Activated T-cell treated with anti-CD3 and anti-CD28 coated beads, Interleukin-2, amount 50 U/mL, for 48 hours (primary cell): Measurements from ENCODE around the gene SYVN1.
"Not testable (repeated sequence)": the region's sequence is repeated elsewhere in the genome, so short reads cannot be mapped to it uniquely, and the experiment has no call there.

Source experiments
- DNase-seq, 2 experiments: peaks; one replicate each; pipeline ENCODE4 v3.0.0-alpha.2; 2020

Gene SYVN1

DNA sequence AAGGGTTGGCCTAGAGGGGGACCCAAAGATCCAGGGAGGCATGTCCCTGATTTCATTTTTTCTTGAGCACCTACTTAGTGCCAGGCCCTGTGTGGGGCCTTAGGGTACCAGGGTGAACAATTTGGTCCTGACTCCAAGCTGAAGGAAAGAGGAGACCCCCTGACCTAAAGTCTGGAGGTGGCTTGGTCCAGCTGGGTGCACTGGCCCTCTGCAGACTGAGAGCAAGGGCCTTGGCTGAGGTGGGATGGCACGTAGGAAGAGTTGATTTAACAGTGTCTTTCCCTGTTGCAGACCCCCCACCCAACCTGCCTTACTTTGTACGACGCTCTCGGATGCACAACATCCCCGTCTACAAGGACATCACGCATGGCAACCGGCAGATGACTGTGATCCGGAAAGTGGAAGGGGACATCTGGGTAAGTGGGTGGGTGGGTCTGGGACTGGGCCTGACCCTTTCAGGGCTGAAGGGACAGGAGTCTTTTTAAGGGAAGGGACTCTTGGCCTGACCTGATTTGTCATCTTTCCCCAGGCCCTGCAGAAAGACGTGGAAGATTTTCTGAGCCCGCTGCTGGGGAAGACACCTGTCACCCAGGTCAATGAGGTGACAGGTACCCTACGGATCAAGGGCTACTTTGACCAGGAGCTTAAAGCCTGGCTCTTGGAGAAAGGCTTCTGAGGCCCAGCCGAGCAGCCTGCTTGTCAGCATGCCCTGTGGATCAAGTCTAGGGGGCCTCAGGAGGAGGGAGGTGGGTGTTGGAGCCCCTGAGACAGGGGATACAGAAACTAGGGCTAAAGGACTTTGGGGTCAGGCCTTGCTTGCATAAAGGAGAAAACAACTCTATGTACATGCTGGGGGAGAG is 8.9 kb downstream of the SYVN1 start:
- no peak for DNase-seq

DNA sequence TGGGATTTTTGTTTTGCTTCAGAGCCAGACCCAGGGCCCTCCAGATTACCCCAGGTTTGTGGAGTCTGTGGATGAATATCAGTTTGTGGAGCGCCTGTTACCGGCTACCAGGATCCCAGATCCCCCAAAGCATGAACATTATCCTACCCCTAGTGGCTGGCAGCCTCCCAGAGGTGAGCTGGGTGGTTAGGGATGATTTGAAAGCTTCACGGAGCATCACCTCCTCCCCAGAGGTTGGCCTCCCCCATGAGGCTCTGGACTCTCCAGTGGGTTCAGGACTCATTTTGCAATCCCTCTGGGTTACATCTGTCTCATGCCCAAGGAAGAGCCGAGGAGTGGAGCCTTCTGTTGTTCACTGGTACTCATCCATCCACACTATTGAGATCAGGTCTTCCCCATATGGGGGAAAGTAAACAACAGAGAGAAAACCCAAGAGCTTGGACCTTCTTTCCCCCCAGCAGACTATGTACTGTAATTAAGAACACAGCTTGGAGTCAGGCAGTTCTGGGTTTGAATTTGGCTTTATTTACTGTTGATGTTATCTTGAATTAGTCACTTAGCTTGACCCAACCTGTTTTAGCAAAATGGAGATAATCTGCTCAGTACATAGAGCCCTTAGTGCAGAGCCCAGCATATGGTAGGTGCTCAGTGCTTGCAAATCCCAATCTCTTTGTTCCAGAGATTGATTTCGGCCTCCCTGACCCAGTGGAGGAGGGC is 9.7 kb downstream of the SYVN1 start:
- DNase-seq, result no peak

DNA sequence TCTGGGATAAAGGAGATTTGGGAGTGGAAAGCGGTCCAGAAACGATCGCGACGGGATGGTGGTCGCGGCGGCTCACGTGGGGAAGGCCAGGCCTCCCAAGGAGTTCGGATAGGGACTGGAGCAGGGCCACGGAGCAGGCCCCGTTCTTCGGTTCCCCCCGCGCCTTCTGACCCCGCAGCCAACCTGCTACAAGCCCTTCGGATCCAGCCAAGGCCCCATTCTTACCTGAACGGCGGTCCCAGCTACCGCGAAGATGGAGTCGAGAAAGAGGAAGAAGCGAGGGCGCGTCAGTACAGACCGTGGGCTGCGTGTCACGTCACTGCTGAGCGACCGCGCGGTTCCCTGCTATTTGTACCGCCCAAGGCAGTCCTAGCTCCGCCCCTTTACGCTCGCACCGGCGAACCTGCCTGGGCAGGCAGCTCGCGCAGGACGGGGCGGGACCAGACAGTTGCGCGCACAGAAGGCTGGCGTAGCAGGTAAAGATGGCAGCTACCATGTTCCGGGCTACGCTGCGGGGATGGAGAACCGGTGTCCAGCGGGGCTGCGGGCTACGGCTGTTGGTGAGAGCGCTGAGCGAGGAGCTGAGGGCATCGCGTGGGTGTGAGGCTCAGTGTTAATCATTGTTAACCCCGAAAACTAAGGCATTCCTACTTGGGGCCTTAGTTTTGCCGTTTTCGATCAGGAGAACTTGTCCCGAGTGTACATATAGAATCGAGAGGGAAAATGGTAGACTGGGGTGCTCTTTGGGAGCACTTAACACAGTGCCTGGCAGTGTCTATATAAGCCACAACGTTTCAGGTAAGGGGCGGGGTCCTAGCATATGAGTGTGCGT is 12.2 kb downstream of the SYVN1 start, which contains the start of the genes FAU and MRPL49:
Gene FAU, minus strand, starts transcription at position 270 of the 832 bp plus-strand sequence. CDS start 321 bp downstream, outside the sequence.
Gene MRPL49, plus strand, starts transcription at position 457 of the 832 bp plus-strand sequence. Its CDS starts 26 bp downstream, at position 483.
- peak; percentile 98 to 99 for DNase-seq

DNA sequence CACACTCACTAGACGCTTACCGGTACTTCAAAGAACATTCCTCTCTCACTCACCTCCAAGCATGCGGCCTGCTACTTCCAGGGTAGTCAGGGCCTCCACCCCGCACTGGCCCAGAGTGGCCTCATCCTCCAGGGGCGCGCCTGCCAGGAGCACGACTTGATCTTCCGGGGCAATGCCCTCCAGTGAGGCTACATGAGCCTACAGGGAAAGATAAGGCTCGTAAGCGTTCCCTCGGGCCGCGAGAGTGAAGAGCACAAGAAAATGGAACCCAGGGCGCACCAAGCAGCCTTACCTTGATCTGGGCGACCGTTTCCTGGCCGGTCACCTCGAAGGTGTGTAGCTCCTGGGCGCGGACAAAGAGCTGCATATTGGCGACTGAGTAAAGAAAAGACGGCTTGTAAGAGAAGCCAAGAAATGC is 12.9 kb downstream of the SYVN1 start:
- peak in 1 of 2 experiments; percentile 55 for DNase-seq

DNA sequence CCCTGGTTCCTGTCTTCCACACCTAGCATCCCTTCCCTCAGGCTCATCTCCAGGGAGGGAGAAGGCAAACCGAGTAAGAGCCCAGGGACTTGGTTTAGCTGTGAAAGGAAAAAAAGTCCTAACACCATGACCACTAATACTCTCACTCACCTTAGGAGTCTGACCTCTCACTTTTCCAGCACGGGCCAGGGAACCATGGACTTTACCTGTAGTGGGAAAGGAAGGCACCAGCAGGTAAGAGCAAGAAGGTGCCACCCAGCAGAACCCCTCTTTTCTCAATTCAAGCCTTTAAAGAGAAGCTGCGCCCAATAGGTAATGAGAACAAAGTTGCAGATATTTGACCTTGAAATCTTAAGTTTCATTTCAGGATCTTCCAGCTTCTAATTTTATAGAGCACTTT is 13.5 kb downstream of the SYVN1 start:
- no peak for DNase-seq

DNA sequence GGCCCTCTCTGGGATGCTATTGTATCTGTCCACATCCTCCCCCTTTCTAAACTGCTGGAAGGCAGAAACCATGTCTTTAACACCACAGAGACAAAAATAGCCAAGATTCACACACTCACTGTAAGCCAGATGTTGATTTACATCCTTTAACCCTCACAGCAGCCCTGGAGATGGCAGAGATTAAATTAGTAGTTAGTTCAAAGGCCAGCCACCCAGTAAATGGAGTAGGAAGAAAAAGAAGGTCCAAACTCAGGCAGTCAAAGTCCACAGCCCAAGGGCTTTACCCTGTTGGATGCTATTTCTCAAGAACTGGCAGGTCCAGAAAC is 14.7 kb downstream of the SYVN1 start:
- no peak for DNase-seq

DNA sequence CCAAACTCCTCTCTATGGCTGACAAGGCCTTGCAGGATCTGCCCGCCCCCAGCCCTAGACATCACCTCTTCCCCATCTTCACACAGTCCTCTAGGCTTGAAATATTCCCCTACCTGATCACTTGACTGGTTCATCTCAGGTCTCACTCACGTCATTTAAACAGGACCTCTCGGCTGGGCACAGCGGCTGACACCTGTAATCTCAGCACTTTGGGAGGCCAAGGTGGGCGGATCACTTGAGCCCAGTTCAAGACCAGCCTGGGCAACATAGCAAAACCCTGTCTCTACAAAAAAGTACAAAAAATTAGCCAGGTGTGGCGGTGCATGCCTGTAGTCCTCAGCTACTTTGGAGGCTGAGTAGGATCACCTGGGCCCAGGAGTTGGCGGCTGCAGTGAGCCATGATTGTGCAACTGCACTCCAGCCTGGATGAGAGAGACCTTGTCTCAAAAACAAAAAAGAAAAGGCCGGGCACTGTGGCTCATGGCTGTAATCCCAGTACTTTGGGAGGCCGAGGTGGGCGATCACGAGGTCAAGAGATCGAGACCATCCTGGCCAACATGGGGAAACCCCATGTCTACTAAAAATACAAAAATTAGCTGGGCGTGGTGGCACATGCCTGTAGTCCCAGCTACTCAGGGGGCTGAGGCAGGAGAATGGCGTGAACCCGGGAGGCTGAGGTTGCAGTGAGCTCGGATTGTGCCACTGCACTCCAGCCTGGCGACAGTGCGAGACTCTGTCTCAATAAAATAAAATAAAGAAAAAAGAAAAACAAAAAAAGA is 15.2 kb downstream of the SYVN1 start:
- DNase-seq, result not testable (repeated sequence)

DNA sequence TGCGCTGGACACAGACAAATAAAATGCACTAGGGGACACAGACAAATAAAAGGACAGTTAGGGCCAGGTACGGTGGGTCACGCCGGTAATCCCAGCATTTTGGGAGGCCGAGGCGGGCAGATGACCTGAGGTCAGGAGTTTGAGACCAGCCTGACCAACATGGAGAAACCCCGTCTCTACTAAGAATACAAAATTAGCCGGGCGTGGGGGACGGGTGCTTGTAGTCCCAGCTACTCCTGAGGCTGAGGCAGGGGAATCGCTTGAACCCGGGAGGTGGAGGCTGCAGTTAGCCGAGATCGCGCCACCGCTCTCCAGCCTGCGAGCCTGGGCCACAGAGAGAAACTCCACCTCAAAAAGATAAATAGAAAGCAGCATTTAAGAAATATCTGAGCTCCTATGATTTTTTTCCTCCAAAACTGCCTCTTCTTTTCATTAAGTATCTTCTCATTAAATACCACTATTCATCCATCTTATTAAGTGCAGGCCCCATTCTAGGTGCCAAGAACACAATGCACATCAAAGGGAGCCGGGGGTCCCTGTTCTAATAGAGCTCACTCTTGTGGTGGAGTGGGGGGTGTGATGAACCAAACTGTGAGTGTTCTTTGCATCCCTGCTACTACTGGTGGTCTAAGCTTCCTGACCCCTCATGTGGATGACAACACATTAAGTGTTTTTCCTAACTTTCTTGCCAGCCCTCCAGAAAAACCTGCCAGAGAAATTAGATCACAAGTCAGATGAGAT is 16.1 kb downstream of the SYVN1 start:
- DNase-seq, result no peak

DNA sequence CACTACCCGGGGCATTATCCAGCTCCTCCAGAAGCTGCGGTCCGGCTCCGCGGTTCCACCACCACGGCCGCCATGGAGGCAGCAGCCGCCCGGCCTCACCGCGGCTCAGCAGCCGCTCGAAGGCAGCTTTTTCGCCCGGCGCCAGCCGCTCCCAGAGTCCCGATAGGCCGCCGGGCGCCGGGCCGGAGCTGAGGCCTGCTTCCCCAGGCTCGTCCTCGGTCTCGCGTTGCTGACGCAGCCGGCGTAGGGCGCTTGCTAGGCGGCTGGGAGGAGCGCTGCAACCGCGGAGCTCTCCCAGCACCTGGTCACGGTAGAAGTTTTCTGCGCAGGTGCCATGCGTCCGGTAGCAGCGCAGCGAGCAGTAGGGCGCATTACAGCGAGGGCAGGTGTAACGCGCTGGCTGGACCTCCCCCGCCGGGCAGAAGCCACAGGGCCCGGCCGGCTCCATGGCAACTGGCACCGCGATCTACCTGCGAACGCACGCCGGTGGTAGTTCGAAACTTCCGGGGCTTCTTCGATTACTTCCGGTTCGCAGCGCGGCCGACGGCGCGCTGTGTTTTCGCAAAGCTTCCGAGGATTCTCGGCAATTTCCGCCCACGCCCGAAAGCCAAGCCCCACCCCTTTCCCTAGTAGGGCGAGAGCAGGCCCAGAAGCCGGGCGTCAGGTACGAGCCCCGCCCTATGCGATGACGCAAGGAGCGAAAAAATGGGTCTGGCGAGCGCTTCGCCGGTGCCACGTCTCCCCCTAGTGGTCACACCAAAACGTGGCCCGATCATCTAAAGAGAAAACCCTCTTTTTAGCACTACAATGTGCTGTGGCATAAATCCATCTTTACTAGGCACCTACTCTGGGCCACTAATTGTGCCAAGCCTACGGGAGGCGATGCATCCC is 16.9 kb downstream of the SYVN1 start, which contains the start of gene ZNHIT2:
Gene ZNHIT2, minus strand, starts transcription at position 496 of the 891 bp plus-strand sequence. Its CDS starts 48 bp downstream, at position 448.
- peak; percentile 100 for DNase-seq

DNA sequence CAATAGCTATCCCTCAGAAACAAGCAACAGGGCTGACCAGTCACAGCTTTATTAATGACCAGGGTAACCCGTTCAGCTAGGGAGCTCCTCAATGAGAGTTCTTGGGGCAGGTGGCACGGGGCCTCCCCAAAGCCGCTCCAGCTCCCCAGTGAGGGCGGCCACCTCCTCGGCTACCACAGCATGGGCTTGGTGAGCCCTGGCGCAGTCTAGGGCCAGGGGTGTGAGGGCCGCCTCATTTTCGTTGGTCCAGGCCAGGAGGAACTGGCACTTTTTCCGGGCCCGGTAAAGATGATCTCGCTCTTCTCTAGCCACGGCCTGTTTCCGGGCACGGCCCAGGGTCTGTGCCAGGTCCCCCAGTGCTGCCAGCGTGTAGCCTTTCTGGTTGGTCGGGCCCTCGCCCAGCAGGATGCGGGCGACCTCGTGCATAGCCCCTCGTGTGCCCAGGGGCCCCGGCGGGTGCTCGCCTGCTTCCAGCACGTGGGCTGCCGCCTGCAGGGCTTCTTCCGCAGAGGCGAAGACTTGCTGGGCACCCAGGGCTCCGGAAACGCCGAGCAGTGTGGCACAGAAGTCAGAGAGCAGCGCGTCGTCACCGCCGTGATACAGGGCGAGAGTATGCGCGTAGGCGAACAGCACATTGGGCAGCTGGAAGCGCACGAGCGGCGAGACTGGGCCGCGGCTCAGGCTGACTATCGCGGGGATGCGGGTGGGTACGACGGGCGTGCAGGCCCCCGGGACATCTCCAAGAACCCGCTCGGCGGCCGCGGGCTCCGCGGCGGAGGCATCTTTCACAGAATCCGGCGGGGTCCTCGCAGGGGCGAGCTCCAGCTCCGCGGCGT is 17.7 kb downstream of the SYVN1 start:
- peak; percentile 74 to 82 for DNase-seq

DNA sequence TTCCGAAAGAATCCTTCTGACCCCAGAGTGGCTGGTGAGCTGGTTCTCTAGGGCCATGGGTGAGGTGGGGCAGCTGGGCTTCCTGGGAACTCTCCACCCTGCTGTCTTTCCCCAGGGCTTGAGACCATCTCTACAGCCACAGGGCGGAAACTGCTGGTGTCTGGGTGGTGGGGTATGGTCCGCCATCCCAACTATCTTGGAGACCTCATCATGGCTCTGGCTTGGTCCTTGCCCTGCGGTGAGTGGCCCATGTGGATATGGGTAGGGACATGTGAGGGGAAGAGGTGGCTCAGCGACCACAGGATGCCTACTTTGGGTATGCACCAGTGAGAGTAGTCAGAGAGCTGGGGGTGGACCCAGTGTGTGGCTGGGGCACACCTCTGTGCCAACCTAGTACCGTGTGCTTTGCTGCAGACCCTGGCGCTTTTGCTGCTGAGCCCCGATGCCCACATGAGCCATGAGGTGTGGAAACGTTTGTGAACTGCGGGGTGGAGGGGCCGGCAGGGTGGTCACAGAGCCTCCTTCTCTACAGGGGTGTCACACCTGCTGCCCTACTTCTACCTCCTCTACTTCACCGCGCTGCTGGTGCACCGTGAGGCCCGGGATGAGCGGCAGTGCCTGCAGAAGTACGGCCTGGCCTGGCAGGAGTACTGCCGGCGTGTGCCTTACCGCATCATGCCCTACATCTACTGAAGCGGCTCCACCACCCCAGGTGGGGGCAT is 18.8 kb downstream of the SYVN1 start:
- DNase-seq, result no peak

DNA sequence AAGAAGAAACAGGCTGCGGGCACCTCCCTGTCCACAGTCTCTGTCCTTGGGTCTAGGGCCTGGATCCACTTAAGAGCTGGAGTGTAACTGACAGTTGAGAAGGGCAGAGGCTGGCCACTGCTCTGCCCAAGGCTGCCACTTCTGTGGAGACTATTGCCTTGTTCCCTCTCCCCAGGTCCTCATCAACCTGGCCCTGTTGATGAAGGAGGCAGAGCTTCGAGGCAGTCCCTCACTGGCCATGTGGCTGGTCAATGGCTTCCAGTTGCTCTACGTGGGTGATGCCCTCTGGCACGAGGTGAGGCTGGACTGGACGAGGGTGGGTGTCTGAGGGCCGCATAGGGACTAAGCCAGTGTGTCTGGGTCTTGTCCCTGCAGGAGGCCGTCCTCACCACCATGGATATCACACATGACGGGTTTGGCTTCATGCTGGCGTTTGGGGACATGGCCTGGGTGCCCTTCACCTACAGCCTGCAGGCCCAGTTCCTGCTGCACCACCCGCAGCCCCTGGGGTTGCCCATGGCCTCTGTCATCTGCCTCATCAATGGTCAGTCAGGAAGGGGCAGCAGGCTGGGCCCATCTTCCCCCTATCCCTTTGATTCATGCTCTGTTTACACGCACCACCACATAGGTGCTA is 19.7 kb downstream of the SYVN1 start:
- DNase-seq, result no peak

DNA sequence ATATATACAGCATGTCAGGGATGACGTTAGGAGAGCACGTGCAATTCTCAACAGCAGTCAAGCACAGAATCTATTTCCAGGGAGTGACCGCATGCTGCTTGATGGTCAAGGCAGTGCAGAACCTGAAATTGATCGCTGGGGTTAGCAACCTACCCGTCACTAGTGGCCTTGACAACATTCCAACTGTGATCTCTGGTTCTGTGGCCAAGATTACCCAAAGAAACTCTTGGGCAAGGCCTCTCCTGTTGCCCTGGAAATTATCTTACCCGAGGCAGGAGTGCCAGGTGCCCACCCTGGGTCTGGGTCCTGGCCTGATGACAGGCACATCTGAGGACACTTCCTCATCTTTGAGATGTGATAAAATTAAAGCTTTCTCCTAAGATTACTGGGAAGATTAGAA is 20.5 kb downstream of the SYVN1 start:
- DNase-seq, result no peak

DNA sequence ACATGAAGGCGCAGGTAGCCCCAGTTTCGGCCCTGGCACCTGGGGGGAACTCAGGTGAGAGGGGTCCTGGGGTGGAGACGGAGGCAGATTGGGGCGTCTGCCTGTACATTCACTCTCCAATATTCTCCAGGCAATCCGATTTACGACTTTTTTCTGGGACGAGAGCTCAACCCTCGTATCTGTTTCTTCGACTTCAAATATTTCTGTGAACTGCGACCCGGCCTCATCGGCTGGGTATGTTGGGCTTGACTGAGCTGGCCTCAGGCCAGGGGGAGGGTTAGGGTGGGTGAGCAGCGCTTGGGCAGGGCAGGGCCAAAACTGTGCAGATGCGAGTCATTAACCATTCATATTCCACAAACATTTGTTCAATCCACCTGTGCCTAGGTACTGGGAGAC is 21.0 kb downstream of the SYVN1 start:
- no peak for DNase-seq

DNA sequence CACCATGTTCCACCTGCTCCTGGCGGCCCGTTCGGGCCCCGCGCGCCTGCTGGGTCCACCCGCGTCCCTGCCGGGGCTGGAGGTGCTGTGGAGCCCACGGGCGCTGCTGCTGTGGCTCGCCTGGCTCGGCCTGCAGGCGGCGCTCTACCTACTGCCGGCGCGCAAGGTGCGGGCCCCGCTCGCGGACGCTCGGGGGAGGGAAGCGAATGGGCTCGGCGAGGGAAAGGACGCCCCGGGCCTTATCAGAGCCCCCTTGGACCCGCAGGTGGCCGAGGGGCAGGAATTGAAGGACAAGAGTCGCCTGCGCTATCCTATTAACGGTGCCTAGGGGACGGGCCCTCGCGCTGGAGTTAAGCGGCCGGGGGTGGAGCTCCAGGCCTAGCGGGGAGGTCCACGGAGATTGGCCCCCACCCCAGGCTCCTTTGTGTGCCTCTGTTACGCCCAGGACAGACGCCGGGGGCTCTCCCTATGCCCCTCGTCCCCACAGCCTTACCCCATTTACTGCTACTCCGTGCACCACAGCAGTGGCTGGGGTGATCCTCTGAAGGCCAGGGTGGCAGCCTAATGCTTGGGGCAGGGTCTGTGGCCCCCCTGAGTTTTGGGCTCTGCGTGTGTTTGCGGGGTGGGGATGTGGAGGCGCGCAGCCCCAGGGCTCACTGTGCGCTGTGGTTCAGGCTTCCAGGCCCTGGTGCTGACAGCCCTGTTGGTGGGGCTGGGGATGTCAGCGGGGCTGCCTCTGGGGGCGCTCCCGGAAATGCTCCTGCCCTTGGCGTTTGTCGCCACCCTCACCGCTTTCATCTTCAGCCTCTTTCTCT is 21.6 kb downstream of the SYVN1 start:
- peak; percentile 81 to 86 for DNase-seq

DNA sequence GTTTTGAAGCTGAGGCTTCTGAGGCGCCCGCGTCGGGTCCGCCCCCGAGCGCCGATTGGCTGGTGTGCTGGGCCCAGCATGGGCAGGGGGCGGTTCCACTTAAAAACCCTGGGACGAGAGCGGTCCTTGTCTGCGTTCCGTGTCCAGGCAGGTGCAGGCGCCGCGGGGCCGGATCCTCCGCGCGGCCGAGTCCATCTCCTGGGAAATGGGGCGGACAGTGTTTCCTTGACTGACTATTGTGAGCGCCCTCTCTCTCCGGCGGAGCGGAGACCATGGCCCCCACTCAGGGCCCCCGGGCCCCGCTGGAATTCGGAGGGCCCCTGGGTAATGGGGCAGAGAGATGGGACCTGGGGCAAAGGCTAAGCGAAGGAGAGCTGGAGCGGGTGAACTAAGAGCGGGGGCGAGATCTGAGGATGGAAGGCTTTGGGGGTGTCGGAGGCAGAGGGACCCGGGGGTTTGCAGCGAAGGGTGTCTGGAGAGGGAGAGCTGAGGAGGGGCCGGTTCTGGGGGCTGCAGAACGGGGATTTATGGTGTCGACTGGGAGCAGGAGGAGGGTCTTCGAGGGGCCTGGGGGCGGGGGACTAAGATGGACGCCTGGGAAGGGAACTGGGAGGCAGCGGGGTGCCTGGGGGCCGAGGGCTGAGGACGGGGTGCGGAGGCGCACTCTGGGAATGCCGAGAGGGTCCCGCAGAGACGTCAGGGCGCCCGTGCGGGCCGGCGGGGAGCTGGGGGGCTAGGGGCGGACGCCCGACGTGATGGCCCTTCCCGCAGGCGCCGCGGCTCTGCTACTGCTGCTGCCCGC is 22.4 kb downstream of the SYVN1 start, which contains the start of gene TM7SF2:
Gene TM7SF2, plus strand, starts transcription at position 129 of the 802 bp plus-strand sequence. Its CDS starts 144 bp downstream, at position 273.
- DNase-seq, result peak; percentile 96
